Activated CD8-positive, alpha-beta memory T cell treated with anti-CD3 and anti-CD28 coated beads for 36 hours (primary cell): ENCODE results near the gene LIMD2. TPM values are rescaled to one million over a fixed set of nuclear protein-coding genes. Genes with fewer than 3 reads are reported as not detected.
"Not testable (repeated sequence)": the region's sequence is repeated elsewhere in the genome, so short reads cannot be mapped to it uniquely, and the experiment has no call there.

Experiments used
- CTCF ChIA-PET: fragments of 350-600 bp; sonication (Branson Sonifier 250); formaldehyde crosslinking; loops from one replicate; lab custom pipeline; 2021; ENCODE audit warnings: antibody characterized with exemption; lab: Charles Lee
- POLR2A ChIA-PET: fragments of 350-600 bp; sonication (Branson Sonifier 250); formaldehyde crosslinking; loops from one replicate; lab custom pipeline; 2021; ENCODE audit warnings: antibody characterized with exemption; lab: Charles Lee
- total RNA-seq, 2 experiments: library from RNA; stranded (reverse); gene quantifications; one replicate each; pipeline ENCODE4 v1.2.3, GENCODE V29; 2021

LIMD2 gene
- total RNA-seq: 100 to 1,000 TPM; 180 to 188 TPM

DNA sequence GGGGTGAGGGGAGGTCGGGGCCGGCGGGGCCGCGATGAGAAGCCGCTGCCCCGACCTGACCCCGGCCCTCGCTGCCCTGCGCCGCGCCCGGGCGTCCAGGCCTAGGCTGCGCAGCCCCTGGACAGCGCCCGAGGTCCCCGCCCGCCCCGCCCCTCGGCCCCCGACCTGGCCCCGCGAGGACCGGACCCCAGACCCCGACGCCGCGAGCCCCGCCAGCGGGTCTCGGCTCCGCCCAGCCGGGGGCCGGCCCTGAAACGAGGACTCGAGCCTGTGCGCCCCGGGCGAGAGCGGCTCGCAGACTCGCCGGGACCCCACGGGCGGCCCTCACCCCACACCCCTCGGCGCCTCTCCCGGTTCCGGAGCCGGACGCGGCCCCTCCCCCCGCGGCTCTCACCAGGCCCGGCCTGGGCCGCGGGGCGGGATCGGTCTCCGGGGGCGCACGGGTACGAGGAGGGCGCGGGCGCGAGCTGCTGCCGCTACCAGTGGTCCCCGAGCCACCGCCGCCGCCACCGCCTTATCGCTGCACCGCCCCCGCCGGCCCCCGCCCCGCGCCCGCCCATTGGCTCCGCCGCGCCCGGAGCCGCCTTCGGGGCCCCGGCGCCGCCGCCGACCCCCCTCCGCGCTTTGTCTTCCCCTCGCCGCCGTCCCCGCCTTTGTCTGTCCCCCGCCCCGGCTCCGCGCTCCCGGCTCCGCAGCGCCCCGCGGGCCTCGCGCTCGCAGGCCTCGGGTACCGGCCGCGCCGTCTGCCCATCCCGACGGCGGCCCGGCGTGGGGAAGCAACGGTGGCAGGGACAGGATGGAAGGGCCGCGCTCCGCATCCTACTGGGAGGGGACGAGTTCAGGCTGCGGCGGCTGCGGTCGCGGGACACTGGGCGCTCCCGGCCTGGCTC lies at the start of gene LIMD2:
Gene LIMD2 (minus strand): TSS at position 488 of the 890 bp plus-strand sequence. CDS start 827 bp downstream, outside the sequence.
- CTCF ChIA-PET: interaction anchor here (1.1 kb wide), 1 partner anchor 73 kb away, joined by 3 read pairs; the partner anchor contains the start of gene CCDC47
- POLR2A ChIA-PET: interaction anchor here (0.6 to 3.2 kb wide), 4 partner anchors 42 to 127 kb away, joined by 3 to 21 read pairs (median 6); partner anchors contain the start of genes CCDC47, DDX42 and MAP3K3

DNA sequence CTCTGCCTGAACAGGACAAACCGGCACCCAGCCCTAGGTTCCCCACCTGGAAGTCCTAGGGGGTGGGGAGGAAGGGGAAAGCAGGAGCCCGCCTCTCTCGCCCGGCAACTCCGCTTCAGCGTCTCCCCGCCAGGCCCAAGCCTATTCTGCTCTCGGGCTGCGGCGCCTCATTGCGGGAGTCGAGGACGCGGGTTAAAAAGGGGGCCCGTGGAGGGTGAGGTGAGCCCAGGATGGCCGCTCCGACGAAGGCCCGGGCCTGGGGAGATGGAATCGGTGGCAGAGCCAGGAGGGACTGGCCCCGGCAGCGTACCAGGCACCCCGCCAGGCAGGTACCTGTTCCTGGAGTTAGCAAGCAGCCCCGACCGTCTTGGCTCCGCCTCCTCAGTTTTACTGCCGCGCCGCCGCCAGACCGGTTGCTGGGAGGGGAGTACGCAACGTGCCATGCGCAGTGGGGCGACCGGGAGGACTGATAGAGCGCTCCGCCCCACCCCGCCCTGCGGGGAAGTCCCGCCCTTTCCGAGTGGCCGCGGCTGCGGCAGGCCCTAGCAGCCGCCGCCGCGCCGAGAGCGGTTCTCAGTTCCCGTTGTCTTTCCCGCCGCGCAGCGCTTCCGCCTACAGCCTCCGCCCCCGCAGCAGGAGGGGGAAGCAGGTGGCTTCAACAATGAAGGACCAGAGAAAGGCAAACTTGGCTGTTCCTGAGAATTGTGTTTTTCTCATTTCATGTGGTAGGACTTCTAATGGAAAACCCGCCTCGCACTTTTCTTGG lies 41.7 kb upstream of the LIMD2 start, which contains the start of gene STRADA:
Gene STRADA (minus strand): TSS at position 392 of the 766 bp plus-strand sequence. CDS start 13,430 bp downstream, outside the sequence.
- POLR2A ChIA-PET: interaction anchor here (0.6 to 2.9 kb wide), 10 partner anchors 14 to 93 kb away, joined by 3 to 19 read pairs (median 6); partner anchors contain the start of genes CCDC47, DDX42 and LIMD2
- CTCF ChIA-PET: interaction anchor here (1.2 to 1.4 kb wide), 2 partner anchors 31 to 44 kb away, joined by 3 to 7 read pairs; partner anchors contain the start of gene CCDC47

DNA sequence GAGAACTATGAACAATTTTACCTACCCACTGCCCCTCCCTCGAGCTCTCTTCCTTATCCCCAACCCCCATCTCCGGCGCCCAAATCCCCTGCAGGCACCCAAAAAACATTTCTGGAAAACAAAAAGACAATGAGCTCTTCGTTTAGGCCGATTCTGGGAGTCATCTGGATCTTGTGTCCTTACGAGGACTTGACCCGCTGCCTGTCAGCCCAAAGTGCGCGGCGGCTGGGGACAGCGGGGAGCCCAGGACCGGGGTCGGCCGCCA lies 41.1 kb upstream of the LIMD2 start:
- POLR2A ChIA-PET: interaction anchor here (1.0 to 2.9 kb wide), 4 partner anchors 19 to 40 kb away, joined by 5 to 14 read pairs (median 7); partner anchors contain the start of genes CCDC47 and DDX42
- CTCF ChIA-PET: no interaction called here

DNA sequence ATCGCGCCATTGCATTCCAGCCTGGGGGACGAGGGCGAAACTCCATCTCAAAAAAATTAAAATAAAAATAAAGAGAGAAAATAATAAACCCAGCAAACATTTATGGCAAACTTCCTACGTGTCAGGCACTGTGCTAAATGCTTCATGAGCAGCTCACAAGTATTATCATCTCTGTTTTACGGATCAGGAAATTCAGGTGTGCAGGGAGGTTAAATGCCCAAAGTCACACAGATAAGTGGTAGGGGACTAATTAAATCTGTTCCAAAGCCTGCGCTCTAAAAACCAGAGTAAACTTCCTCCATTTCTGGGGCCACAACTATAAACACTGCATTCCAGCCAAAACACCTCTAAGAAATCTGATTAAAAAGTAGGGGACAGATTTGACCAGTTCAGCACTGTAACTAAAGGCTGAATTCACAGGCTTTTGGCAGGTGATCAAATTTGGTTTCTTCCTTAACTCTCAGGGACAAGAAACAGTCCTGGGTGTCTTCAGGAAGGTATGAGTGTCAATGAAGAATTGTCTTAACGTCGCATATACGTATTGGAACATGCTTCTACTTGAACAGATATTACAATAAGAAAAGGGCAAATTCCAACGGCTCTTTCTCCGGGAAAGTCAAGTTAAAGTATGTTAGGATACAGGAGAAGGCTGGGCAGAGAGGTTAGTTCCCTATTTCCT lies 40.7 kb upstream of the LIMD2 start:
- ChIA-PET CTCF (no interaction called here), POLR2A (interaction anchor here (1.0 to 2.9 kb wide), 5 partner anchors 12 to 39 kb away, joined by 4 to 14 read pairs (median 5); partner anchors contain the start of genes CCDC47 and DDX42)

DNA sequence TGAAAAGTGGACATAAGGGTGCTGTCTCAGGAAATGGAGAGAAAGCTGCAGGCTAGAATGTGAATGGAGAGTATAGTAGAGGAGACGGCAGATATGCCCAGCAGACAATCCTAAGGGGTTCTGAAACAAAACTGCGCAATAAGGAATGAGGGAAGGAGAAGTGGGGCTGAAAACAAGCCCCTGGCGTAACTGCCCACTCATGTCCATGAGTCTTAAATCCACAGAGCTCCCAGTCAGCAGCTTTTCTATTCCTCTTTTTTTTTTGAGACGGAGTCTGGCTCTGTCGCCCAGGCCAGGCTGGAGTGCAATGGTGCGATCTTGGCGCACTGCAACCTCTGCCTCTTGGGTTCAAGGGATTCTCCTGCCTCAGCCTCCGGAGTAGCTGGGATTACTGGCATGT lies 35.8 kb upstream of the LIMD2 start:
- POLR2A ChIA-PET: no interaction called here
- CTCF ChIA-PET: interaction anchor here (1.2 kb wide), 1 partner anchor 70 kb away, joined by 3 read pairs; no protein-coding TSS in a partner anchor

DNA sequence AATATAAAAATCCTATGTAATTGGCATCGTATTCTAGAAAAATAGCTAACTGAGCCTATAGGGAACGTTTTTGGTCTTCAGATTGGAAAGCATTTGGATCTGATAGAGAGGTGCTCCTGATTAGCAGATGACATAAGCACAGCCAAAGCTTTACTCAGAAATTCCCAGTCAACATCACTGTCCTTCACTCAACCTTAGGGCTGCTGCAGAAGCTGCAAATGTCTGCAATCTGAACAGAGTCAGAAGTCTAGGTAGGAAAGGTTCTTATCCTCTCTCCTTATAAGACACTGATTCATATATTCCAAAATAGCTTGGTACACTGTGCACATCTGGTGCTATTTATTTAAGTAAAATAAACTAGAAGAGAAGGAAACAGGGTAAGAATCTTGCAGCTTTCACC lies 22.5 kb upstream of the LIMD2 start:
- CTCF ChIA-PET: interaction anchor here (0.6 to 2.0 kb wide), 2 partner anchors 13 to 33 kb away, joined by 3 to 5 read pairs; no protein-coding TSS in a partner anchor
- POLR2A ChIA-PET: interaction anchor here (0.6 to 1.5 kb wide), 2 partner anchors 18 to 42 kb away, joined by 5 read pairs; no protein-coding TSS in a partner anchor

DNA sequence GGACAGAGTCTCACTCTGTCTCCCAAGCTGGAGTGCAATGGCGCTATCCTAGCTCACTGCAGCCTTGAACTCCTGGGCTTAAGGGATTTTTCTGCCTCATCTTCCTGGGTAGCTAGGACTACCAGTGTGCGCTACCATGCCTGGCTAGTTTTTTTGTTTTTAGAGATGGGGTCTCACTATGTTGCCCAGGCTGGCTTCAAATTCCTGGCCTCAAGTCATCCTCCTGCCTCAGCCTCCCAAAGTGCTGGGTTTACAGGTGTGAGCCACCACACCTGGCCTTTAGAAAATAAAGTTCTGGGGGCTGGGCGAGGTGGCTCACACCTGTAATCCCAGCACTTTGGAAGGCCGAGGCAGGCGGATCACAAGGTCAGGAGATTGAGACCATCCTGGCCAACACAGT lies 20.3 kb upstream of the LIMD2 start:
- CTCF ChIA-PET: not testable (repeated sequence)

GRCh38 chr17:63718988-63719387 lies 19.1 kb upstream of the LIMD2 start:
- ChIA-PET CTCF (interaction anchor here (0.6 kb wide), 1 partner anchor 12 kb away, joined by 3 read pairs; no protein-coding TSS in a partner anchor), POLR2A (no interaction called here)

More for the DNA sequence above, 20.3 kb upstream of the LIMD2 start:
- POLR2A ChIA-PET: not testable (repeated sequence)

- CTCF ChIA-PET: interaction anchor here (0.7 kb wide), 1 partner anchor 163 kb away, joined by 4 read pairs; no protein-coding TSS in a partner anchor
- POLR2A ChIA-PET: interaction anchor here (0.7 kb wide), 1 partner anchor 123 kb away, joined by 3 read pairs; no protein-coding TSS in a partner anchor
Observed at GRCh38 chr17:63716426-63716825, 16.5 kb upstream of the LIMD2 start.

GRCh38 chr17:63714550-63715277 lies 14.8 kb upstream of the LIMD2 start:
- ChIA-PET POLR2A (interaction anchor here (0.7 kb wide), 1 partner anchor 81 kb away, joined by 4 read pairs; no protein-coding TSS in a partner anchor), CTCF (no interaction called here)

DNA sequence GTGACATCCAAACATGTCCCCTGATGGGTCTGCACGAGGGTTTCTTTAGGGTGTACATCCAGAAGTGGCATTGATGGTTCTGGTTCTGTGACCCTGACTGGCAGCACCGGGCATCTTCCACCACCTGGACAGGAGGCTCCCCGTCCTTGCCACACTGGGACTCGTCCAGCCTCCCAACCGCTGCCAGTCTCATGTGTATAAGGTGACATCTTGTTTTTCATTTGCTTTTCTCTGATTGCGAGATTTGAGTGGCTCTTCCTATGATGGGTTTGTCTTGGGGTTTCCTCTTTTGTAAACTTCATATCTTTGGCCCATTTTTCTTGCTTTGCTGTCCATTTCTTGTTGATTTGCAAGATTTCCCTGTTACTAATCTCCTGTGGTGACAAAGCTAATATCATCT lies 9.2 kb upstream of the LIMD2 start:
- POLR2A ChIA-PET: interaction anchor here (0.6 to 1.8 kb wide), 3 partner anchors 8 to 17 kb away, joined by 3 to 11 read pairs (median 7); no protein-coding TSS in a partner anchor
- CTCF ChIA-PET: interaction anchor here (1.1 to 2.7 kb wide), 4 partner anchors 12 to 17 kb away, joined by 4 to 21 read pairs (median 6); no protein-coding TSS in a partner anchor

GRCh38 chr17:63707151-63707550 lies 7.2 kb upstream of the LIMD2 start:
- CTCF ChIA-PET: interaction anchor here (0.6 kb wide), 1 partner anchor 12 kb away, joined by 3 read pairs; no protein-coding TSS in a partner anchor

GRCh38 chr17:63706336-63707082 lies 6.6 kb upstream of the LIMD2 start:
- CTCF ChIA-PET: interaction anchor here (0.6 to 1.2 kb wide), 2 partner anchors 9 to 13 kb away, joined by 3 to 4 read pairs; no protein-coding TSS in a partner anchor
- POLR2A ChIA-PET: interaction anchor here (0.9 to 1.4 kb wide), 3 partner anchors 8 to 34 kb away, joined by 3 to 5 read pairs (median 4); no protein-coding TSS in a partner anchor

More at GRCh38 chr17:63707151-63707550, 7.2 kb upstream of the LIMD2 start:
- POLR2A ChIA-PET: interaction anchor here (0.6 to 1.4 kb wide), 3 partner anchors 9 to 84 kb away, joined by 3 to 4 read pairs (median 4); no protein-coding TSS in a partner anchor

DNA sequence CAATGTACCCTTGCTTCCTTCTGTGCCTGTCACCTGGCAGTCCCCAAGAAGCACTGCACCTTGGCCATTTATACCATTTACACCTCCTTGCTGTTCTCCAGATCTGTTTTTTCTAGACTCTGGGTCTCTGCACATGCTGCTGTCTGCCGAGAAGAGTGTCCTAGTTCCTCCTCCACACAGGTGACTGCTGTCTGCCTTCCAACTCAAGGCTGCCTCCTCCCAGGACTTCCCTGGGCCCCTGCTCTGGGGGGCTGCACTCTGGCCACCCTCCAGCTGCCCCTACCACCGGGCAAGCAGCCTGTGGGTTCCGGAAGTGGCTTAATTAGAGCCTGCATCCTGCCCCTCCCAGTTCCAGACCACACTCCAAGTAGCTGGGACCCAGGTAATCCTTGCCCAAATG lies 5.7 kb upstream of the LIMD2 start:
- CTCF ChIA-PET: interaction anchor here (1.2 kb wide), 1 partner anchor 8 kb away, joined by 4 read pairs; no protein-coding TSS in a partner anchor
- POLR2A ChIA-PET: interaction anchor here (1.1 kb wide), 1 partner anchor 11 kb away, joined by 4 read pairs; no protein-coding TSS in a partner anchor

DNA sequence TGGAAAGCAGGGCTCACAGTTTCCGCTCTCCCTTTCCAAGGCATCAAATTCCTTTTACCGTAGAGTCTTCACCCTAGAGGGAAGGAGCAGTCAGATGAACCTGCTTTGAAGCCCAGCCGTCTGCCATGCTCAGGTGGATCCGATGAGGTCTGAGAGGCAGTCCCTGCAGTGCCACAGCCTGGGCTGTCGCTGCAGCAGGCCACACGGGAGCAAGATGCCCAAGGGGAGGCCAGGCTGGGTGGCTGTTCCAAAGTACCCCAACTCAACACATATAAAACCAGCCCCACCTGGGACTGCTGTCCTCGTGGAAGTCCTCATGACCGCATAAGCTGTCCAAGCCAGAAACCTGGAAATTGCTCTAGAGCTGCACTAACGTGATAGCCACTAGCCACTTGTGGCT lies 4.9 kb upstream of the LIMD2 start:
- CTCF ChIA-PET: interaction anchor here (0.6 kb wide), 1 partner anchor 10 kb away, joined by 5 read pairs; no protein-coding TSS in a partner anchor
- POLR2A ChIA-PET: interaction anchor here (0.6 to 1.1 kb wide), 2 partner anchors 10 to 67 kb away, joined by 4 to 5 read pairs; no protein-coding TSS in a partner anchor

GRCh38 chr17:63704259-63704576 lies 4.3 kb upstream of the LIMD2 start:
- POLR2A ChIA-PET: interaction anchor here (0.6 kb wide), 1 partner anchor 68 kb away, joined by 5 read pairs; no protein-coding TSS in a partner anchor
- CTCF ChIA-PET: no interaction called here
